HS-5 (cell line): Measurements from ENCODE around the gene SLC28A3.

Experiments
- DNase-seq: peaks from one replicate; pipeline ENCODE4 v3.0.0-alpha.2; 2012; ENCODE audit warnings: low read depth

The SLC28A3 gene

GRCh38 chr9:84339503-84339902 lies 1.1 kb downstream of the SLC28A3 start:
- DNase-seq: no peak

- no peak for DNase-seq
Measured at GRCh38 chr9:84338792-84339191, 1.8 kb downstream of the SLC28A3 start.

GRCh38 chr9:84337252-84337651 lies 3.3 kb downstream of the SLC28A3 start:
- no peak for DNase-seq

- DNase-seq: no peak
Measured at GRCh38 chr9:84331119-84331809, 9.3 kb downstream of the SLC28A3 start.

GRCh38 chr9:84330246-84330645 lies 10.3 kb downstream of the SLC28A3 start:
- no peak for DNase-seq

GRCh38 chr9:84327184-84327583 lies 13.4 kb downstream of the SLC28A3 start:
- DNase-seq: no peak

- peak; percentile 22 for DNase-seq
Measured at GRCh38 chr9:84325347-84325973, 15.1 kb downstream of the SLC28A3 start.

- no peak for DNase-seq
Measured at GRCh38 chr9:84324811-84325210, 15.7 kb downstream of the SLC28A3 start.

- DNase-seq: no peak
Measured at GRCh38 chr9:84323858-84324257, 16.7 kb downstream of the SLC28A3 start.

- DNase-seq: peak; percentile 78
Measured at GRCh38 chr9:84322828-84323227, 17.7 kb downstream of the SLC28A3 start.

GRCh38 chr9:84320231-84320630 lies 20.3 kb downstream of the SLC28A3 start:
- no peak for DNase-seq

GRCh38 chr9:84319632-84320031 lies 20.9 kb downstream of the SLC28A3 start:
- DNase-seq: no peak

- DNase-seq: no peak
Measured at GRCh38 chr9:84318981-84319380, 21.6 kb downstream of the SLC28A3 start.

- no peak for DNase-seq
Measured at GRCh38 chr9:84317563-84317962, 23.0 kb downstream of the SLC28A3 start.

- DNase-seq: no peak
Measured at GRCh38 chr9:84315278-84315877, 25.2 kb downstream of the SLC28A3 start.

- DNase-seq: no peak
Measured at GRCh38 chr9:84314306-84314705, 26.3 kb downstream of the SLC28A3 start.

GRCh38 chr9:84310883-84311282 lies 29.7 kb downstream of the SLC28A3 start:
- DNase-seq: no peak

- DNase-seq: no peak
Measured at GRCh38 chr9:84305497-84306131, 34.9 kb downstream of the SLC28A3 start.

GRCh38 chr9:84304166-84304565 lies 36.4 kb downstream of the SLC28A3 start:
- DNase-seq: no peak

- no peak for DNase-seq
Measured at GRCh38 chr9:84303061-84303460, 37.5 kb downstream of the SLC28A3 start.

- peak; percentile 50 for DNase-seq
Measured at GRCh38 chr9:84301851-84302250, 38.7 kb downstream of the SLC28A3 start.

- no peak for DNase-seq
Measured at GRCh38 chr9:84300271-84300670, 40.3 kb downstream of the SLC28A3 start.
